Breast epithelium (tissue), 4 donors: Measurements from ENCODE around the gene BMP7. TPM values are rescaled to one million over a fixed set of nuclear protein-coding genes. Genes with fewer than 3 reads are reported as not detected.

Experiments used
- DNase-seq, 2 donors: peaks; one replicate each; pipeline ENCODE4 v3.0.0-alpha.2; 2019; ENCODE audit warnings: low spot score in 2 of 2
- H3K27ac ChIP-seq, 2 donors: fragments of 200-600 bp; sonication (generic) in 1 of 2; one replicate each; pipeline ENCODE4 v1.5.1; 2016 to 2019; ENCODE audit warnings: mild to moderate bottlenecking in 1 of 2
- H3K27me3 ChIP-seq, 2 donors: fragments of 200-600 bp; sonication (generic) in 1 of 2; one replicate each; pipeline versions ENCODE4 v1.5.1 to v1.6.0; 2017 to 2019; ENCODE audit warnings: control low read depth in 1 of 2, mild to moderate bottlenecking in 1 of 2
- H3K36me3 ChIP-seq: fragments of 200-600 bp; one replicate; pipeline ENCODE4 v1.5.1; 2019
- H3K4me1 ChIP-seq, 2 donors: fragments of 200-600 bp; sonication (generic); one replicate each; pipeline ENCODE4 v1.5.1; 2016 to 2019; ENCODE audit warnings: control low read depth in 1 of 2
- H3K4me3 ChIP-seq, 3 donors: fragments of 200-600 bp; sonication (generic); 1 replicate in 2 of 3; 2 replicates in 1 of 3; pipeline ENCODE4 v1.5.1; 2016 to 2019; ENCODE audit warnings: mild to moderate bottlenecking in 3 of 3, moderate library complexity in 2 of 3
- H3K9me3 ChIP-seq, 2 donors: fragments of 200-600 bp; sonication (generic) in 1 of 2; one replicate each; pipeline ENCODE4 v1.5.1; 2016 to 2019; ENCODE audit warnings: control low read depth in 1 of 2
- POLR2A ChIP-seq: fragments of 450-650 bp; IDR thresholded peaks from one replicate; pipeline ENCODE4 v1.6.1; 2016; ENCODE audit warnings: antibody characterized with exemption, mild to moderate bottlenecking, moderate library complexity
- POLR2AphosphoS5 ChIP-seq, 3 donors: sonication (generic); formaldehyde crosslinking; IDR thresholded peaks; one replicate each; pipeline ENCODE4 v1.6.1; 2017; ENCODE audit warnings: antibody characterized with exemption in 3 of 3
- intact Hi-C: fragments of 100-400 bp; cut with DNase I; formaldehyde crosslinking; loops from one replicate; pipeline ENCODE4 v1.15.1; 2023; ENCODE audit warnings: low total_unique reads
- total RNA-seq, 3 donors: library from RNA; depleted of rRNA; stranded (reverse); fragments of >200 nt; gene quantifications; one replicate each; pipeline ENCODE4 v1.1.0, GENCODE V29; 2016
- TF ChIP-seq, protein P1 (sequence below), 3 donors: fragments of 450-650 bp; IDR thresholded peaks; one replicate each; pipeline ENCODE4 v1.5.1; 2016 to 2017; ENCODE audit warnings: antibody characterized with exemption in 3 of 3, mild to moderate bottlenecking in 3 of 3, moderate library complexity in 3 of 3

BMP7 gene
- total RNA-seq, 3 donors from 2014 or later: 1.6 to 3.8 (median 1.8) TPM

GRCh38 chr20:57180387-57180786, 86.1 kb downstream of the BMP7 start:
- H3K27ac ChIP-seq: peak overlapping the region in 1 of 2 donors; percentile 7
- no peaks in the 10 kb centered on the region for H3K36me3 ChIP-seq
- H3K4me3 ChIP-seq: no peak overlapping the region
- no peaks in the 10 kb centered on the region for H3K9me3 ChIP-seq
- intact Hi-C loops: no loop called here
- H3K27me3 ChIP-seq: no peaks in the 10 kb centered on the region
- DNase-seq: no peak
- TF ChIP-seq, protein P1, sequence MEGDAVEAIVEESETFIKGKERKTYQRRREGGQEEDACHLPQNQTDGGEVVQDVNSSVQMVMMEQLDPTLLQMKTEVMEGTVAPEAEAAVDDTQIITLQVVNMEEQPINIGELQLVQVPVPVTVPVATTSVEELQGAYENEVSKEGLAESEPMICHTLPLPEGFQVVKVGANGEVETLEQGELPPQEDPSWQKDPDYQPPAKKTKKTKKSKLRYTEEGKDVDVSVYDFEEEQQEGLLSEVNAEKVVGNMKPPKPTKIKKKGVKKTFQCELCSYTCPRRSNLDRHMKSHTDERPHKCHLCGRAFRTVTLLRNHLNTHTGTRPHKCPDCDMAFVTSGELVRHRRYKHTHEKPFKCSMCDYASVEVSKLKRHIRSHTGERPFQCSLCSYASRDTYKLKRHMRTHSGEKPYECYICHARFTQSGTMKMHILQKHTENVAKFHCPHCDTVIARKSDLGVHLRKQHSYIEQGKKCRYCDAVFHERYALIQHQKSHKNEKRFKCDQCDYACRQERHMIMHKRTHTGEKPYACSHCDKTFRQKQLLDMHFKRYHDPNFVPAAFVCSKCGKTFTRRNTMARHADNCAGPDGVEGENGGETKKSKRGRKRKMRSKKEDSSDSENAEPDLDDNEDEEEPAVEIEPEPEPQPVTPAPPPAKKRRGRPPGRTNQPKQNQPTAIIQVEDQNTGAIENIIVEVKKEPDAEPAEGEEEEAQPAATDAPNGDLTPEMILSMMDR (IDR thresholded peaks at IDR 0.05): no peak
- no peak for TF ChIP-seq POLR2A
- TF ChIP-seq POLR2AphosphoS5 (IDR thresholded peaks at IDR 0.05): no peak
- H3K4me1 ChIP-seq: no peaks in the 10 kb centered on the region

DNA sequence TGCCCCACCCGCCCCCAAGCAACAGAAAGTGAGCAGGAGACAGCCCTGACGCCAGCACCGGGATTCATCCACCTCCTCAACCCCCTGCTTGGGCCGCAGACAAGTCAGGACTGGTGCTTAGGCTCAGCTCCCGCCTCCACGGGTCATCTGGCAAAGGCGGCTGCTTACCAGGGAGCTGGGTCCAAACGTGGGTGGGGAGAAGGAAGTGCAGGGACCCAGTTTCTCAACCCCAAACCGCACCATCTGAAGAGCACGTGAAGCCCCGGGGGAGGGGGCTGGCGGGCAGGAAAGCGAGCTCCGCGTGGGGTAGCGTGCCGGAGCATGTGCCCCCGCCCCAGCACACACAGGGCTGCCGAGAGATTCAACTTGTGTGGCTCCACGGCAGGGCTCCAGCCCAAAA, 87.2 kb downstream of the BMP7 start:
- Histone ChIP-seq H3K27me3 (no peaks in the 10 kb centered on the region), H3K4me3 (peak overlapping the region in 2 of 3 donors; percentile 40 to 53), H3K36me3 (no peaks in the 10 kb centered on the region), H3K9me3 (no peaks in the 10 kb centered on the region), H3K4me1 (no peaks in the 10 kb centered on the region), H3K27ac (peak overlapping the region; percentile 7 to 72)
- TF ChIP-seq POLR2AphosphoS5 (IDR thresholded peaks at IDR 0.05) (no peak), POLR2A (no peak)
- TF ChIP-seq, protein P1 (IDR thresholded peaks at IDR 0.05): no peak
- intact Hi-C loops: no loop called here
- peak in 1 of 2 donors; percentile 80 for DNase-seq

DNA sequence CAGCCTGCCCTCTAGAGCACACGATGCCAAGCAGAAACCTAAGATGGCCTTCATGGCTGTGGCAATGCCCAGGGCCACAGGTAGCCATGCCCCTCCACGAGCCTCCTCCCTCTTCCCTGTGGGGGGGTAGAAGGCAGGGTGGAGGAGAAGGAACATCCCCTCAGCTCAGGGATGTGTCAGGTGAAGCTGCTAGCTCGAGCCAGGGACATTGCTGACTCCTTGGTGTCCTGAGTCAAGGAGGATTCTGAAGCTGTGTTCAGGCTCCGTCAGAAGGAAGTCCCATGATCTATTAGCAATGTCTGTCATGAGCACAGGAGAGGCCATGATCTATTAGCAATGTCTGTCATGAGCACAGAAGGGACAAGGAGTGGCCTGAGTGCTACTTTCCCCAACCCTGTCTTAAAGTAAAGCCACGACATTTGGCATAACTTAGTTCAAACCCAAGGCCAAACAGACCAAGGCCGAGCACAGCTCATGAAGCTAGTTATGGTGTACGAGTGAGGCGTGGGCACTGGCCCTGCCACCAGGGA, 87.8 kb downstream of the BMP7 start:
- Histone ChIP-seq H3K36me3 (no peaks in the 10 kb centered on the region), H3K27ac (peak overlapping the region; percentile 7 to 72), H3K4me1 (no peaks in the 10 kb centered on the region), H3K27me3 (no peaks in the 10 kb centered on the region), H3K4me3 (peak overlapping the region in 1 of 3 donors; percentile 53), H3K9me3 (no peaks in the 10 kb centered on the region)
- TF ChIP-seq, protein P1 (IDR thresholded peaks at IDR 0.05): no peak
- TF ChIP-seq POLR2AphosphoS5 (IDR thresholded peaks at IDR 0.05): no peak
- intact Hi-C loops: no loop called here
- no peak for DNase-seq

- no peak for DNase-seq
- Histone ChIP-seq H3K36me3 (no peaks in the 10 kb centered on the region), H3K9me3 (no peaks in the 10 kb centered on the region), H3K4me1 (no peaks in the 10 kb centered on the region), H3K27me3 (no peaks in the 10 kb centered on the region), H3K27ac (no peak overlapping the region), H3K4me3 (no peak overlapping the region)
- intact Hi-C loops: no loop called here
- TF ChIP-seq POLR2AphosphoS5 (IDR thresholded peaks at IDR 0.05): no peak
- TF ChIP-seq POLR2A: no peak
Observed at GRCh38 chr20:57177636-57178280, 88.7 kb downstream of the BMP7 start.

- DNase-seq: no peak
- Histone ChIP-seq H3K36me3 (no peaks in the 10 kb centered on the region), H3K4me1 (no peaks in the 10 kb centered on the region), H3K4me3 (no peak overlapping the region), H3K27me3 (no peaks in the 10 kb centered on the region), H3K27ac (no peak overlapping the region), H3K9me3 (no peaks in the 10 kb centered on the region)
- TF ChIP-seq POLR2A: no peak
- TF ChIP-seq POLR2AphosphoS5 (IDR thresholded peaks at IDR 0.05): no peak
- TF ChIP-seq, protein P1 (IDR thresholded peaks at IDR 0.05): no peak
- intact Hi-C loops: no loop called here
Observed at GRCh38 chr20:57176842-57177241, 89.6 kb downstream of the BMP7 start.
